ENCODE measurements around the gene CPAMD8.

The CPAMD8 gene

DNA sequence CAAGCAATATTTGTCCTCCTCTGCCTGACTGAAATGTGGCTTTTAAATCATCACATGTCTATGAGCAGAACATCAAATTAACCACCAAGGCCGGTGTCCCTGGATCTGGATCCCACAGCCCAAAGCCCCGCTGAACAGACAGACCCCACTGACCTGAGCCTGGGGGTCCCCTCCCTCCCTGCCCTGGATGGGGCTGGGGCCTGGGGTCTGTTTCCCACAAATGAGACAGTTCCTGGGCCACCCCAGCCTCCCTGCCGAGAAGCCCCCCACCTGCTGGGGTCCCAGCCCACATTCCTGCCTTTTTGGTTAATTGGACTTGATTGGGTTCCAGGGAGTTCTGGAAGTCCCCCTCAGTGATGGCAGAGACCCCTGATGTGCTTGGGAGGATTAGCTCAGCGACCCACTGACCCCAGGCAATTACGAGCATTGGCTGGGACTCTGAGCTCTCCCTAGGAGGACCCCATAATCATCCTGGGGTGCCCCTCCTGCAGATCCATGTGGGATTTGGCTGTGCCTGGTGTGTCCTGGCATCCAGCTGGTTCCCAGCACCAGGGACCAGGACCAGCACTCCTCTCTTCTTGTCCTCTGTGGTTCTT is 19.4 kb upstream of the CPAMD8 start:
- TF ChIP-seq, protein P1, sequence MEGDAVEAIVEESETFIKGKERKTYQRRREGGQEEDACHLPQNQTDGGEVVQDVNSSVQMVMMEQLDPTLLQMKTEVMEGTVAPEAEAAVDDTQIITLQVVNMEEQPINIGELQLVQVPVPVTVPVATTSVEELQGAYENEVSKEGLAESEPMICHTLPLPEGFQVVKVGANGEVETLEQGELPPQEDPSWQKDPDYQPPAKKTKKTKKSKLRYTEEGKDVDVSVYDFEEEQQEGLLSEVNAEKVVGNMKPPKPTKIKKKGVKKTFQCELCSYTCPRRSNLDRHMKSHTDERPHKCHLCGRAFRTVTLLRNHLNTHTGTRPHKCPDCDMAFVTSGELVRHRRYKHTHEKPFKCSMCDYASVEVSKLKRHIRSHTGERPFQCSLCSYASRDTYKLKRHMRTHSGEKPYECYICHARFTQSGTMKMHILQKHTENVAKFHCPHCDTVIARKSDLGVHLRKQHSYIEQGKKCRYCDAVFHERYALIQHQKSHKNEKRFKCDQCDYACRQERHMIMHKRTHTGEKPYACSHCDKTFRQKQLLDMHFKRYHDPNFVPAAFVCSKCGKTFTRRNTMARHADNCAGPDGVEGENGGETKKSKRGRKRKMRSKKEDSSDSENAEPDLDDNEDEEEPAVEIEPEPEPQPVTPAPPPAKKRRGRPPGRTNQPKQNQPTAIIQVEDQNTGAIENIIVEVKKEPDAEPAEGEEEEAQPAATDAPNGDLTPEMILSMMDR (IDR thresholded peaks at IDR 0.05; ENCODE audit: low read depth, low read length, missing control alignments), result no peak
- no peak for DNase-seq (ENCODE audit: extremely low read depth, low read depth)

DNA sequence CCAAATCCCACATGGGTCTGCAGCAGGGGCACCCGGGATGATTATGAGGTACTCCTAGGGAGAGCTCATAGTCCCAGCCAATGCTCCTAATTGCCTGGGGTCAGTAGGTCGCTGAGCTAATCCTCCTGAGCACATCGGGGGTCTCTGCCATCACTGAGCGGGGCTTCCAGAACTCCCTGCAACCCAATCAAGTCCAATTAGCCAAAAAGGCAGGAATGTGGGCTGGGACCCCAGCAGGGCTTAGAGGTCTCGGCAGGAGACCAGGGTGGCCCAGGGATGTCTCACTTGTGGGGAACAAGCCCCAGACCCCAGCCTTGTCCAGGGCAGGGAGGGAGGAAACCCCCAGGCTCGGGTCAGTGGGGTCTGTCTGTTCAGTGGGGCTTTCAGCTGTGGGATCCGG is 17.1 kb upstream of the CPAMD8 start:
- H3K4me3 ChIP-seq (replicated peaks; ENCODE audit: low read depth, low read length), result no peak overlapping the region
- TF ChIP-seq, protein P1 (IDR thresholded peaks at IDR 0.05; ENCODE audit: low read depth, low read length, missing control alignments), result no peak
- DNase-seq (ENCODE audit: extremely low read depth, low read depth), result no peak

More for the DNA sequence above, 19.4 kb upstream of the CPAMD8 start:
- no peak overlapping the region for H3K4me3 ChIP-seq (replicated peaks; ENCODE audit: low read depth, low read length)

DNA sequence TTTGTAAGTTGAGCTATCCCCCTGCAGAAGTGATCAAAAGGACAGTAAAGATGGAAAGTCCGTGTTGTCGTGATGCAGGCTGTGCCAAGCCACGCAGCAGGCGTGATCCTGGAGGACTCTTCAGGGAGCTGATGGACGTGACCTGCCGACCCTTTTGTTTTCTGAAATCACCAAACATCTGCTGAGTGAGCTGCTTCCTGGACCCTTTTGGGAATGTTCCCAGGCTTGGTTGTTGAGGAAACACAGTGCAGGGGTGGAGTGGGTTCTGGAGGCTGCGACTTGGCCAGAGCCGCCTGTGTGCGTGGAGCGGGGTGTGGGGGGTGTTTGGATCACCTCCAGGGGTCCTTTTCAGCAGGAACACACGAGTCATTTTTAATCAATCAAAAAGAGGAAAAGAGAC is 15.4 kb upstream of the CPAMD8 start:
- no peak overlapping the region for H3K4me3 ChIP-seq (replicated peaks; ENCODE audit: low read depth, low read length)
- DNase-seq (ENCODE audit: extremely low read depth, low read depth), result peak; percentile 16
- TF ChIP-seq, protein P1 (IDR thresholded peaks at IDR 0.05; ENCODE audit: low read depth, low read length, missing control alignments), result no peak

DNA sequence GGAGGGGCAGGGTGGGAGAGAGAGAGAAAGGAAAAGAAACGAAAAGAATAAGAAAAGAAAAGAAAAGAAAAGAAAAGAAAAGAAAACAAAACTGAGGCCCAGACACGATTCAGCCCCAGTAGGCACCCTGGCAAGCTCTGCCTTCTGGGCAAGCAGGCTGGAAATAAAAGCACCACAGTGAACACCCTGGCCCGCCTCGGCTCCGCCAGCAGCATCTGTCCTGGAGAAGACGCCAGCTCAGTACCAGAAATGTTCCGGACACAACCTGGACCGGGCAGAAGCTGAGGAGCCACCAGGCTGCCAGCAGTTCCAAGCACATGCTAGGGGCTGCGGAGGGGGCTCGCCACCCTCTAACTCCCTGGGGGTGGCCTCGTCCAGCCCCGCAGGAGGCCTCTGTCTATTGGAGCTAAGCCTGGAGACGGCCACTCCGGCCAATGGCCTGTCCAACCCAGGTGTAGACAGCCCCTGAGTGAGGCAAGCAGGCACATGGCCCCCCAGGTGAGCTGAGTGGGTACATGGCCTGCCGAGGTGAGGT is 11.4 kb upstream of the CPAMD8 start:
- no peak overlapping the region for H3K4me3 ChIP-seq (replicated peaks; ENCODE audit: low read depth, low read length)
- no peak for DNase-seq (ENCODE audit: extremely low read depth, low read depth)
- TF ChIP-seq, protein P1 (IDR thresholded peaks at IDR 0.05; ENCODE audit: low read depth, low read length, missing control alignments), result no peak

DNA sequence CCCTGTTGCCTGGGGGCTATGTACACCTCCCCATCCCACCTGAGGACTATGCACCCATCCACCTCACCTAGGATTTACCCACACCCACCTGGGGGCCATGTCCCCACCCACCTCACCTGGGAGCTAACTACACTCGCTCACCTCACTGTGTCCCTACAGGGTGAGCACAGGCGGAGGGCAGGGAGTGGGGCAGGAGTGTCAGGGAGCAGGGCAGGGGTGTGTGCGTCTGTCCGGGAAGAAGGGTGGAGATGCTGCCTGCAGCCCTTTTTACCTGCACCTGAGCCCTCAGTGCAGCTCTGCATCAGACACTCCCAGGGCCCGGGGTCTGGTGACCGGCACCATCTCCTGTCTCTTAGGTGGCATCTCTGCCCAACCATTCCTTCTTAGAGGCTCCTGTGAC is 10.6 kb upstream of the CPAMD8 start:
- no peak for DNase-seq (ENCODE audit: extremely low read depth, low read depth)
- H3K4me3 ChIP-seq (replicated peaks; ENCODE audit: low read depth, low read length), result no peak overlapping the region
- TF ChIP-seq, protein P1 (IDR thresholded peaks at IDR 0.05; ENCODE audit: low read depth, low read length, missing control alignments), result no peak

DNA sequence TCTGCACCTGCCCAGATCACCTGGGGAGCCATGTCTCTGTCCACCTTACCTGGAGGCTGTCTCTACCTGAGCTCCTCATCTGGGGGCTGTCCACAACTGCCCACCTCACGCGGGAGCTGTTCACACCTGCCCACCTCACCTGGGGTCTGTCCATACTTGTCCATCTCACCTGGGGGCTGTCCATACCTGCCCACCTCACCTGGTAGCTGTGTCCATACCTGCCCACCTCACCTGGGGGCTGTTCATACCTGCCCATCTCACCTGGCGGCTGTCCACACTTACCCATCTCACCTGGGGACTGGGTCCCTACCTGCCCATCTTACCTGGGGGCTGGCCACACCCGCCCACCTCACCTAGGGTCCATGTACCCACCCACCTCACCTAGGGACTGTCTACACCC is 10.0 kb upstream of the CPAMD8 start:
- TF ChIP-seq, protein P1 (IDR thresholded peaks at IDR 0.05; ENCODE audit: low read depth, low read length, missing control alignments), result no peak
- no peak for DNase-seq (ENCODE audit: extremely low read depth, low read depth)
- H3K4me3 ChIP-seq (replicated peaks; ENCODE audit: low read depth, low read length), result no peak overlapping the region
